GM18867 (cell line): ENCODE data around the gene ALDH1A1.
"Not testable (repeated sequence)": the region's sequence is repeated elsewhere in the genome, so short reads cannot be mapped to it uniquely, and the experiment has no call there.

Source experiments
- ATAC-seq: cut with Tn5 transposase; IDR thresholded peaks from one replicate; pipeline ENCODE4 v1.9.1; 2021; ENCODE audit warnings: mild to moderate bottlenecking, moderate library complexity; ENCODE audit not compliant: unreplicated experiment

The ALDH1A1 gene

DNA sequence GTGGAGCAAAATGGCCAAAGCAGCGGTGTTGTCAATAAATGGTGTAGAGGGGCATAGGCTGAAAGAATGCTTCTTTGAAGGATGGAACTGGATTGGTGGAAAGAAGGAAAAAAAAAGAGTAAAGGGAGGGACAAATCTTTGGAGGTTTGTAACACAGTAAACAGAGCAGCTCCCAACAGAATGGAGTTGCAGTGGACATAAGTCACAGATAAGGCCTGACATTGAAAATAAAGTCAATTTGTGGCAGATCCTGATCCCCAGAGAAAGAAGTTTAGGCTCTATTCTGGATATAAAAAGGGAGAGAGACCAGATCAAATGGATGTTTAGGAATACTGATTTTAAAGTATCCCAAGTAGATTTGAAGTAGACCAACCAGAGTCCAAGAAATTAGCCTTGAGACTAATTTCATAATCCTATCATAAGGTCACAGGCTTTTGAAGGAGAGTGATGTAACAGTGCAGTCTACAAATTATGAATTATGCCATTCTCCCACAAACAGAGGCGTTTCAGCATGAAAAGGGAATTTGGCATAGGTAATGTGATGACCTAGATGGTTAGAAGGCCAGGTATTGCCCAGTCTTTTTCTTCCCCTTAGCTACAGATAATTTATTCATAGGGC lies 8.9 kb downstream of the ALDH1A1 start:
- ATAC-seq = no peak

DNA sequence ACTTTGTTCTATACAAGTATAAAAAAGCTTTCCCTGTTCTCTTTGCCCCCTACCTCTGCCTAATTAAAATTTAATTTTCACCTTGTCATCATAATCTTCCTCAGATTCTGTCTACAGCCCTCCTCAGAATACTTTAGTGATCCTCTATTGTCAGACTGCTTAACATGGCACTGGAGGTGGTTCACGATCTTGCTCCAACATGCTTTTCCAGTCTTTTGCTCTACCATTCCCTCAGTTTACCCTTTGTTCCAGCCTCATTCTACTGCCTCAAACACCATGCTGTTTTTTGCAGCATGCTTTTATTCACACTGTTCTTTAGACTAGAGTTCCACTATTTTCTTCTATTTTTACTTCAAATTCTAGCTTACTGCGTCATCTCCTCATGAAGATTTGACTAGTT lies 10.4 kb downstream of the ALDH1A1 start:
- no peak for ATAC-seq

- not testable (repeated sequence) for ATAC-seq
Measured at GRCh38 chr9:72939581-72939980, 13.3 kb downstream of the ALDH1A1 start.

GRCh38 chr9:72937545-72937944 lies 15.3 kb downstream of the ALDH1A1 start:
- ATAC-seq = no peak

- ATAC-seq = no peak
Measured at GRCh38 chr9:72936679-72937078, 16.2 kb downstream of the ALDH1A1 start.

- no peak for ATAC-seq
Measured at GRCh38 chr9:72936266-72936665, 16.6 kb downstream of the ALDH1A1 start.

- ATAC-seq = no peak
Measured at GRCh38 chr9:72935595-72935994, 17.3 kb downstream of the ALDH1A1 start.

DNA sequence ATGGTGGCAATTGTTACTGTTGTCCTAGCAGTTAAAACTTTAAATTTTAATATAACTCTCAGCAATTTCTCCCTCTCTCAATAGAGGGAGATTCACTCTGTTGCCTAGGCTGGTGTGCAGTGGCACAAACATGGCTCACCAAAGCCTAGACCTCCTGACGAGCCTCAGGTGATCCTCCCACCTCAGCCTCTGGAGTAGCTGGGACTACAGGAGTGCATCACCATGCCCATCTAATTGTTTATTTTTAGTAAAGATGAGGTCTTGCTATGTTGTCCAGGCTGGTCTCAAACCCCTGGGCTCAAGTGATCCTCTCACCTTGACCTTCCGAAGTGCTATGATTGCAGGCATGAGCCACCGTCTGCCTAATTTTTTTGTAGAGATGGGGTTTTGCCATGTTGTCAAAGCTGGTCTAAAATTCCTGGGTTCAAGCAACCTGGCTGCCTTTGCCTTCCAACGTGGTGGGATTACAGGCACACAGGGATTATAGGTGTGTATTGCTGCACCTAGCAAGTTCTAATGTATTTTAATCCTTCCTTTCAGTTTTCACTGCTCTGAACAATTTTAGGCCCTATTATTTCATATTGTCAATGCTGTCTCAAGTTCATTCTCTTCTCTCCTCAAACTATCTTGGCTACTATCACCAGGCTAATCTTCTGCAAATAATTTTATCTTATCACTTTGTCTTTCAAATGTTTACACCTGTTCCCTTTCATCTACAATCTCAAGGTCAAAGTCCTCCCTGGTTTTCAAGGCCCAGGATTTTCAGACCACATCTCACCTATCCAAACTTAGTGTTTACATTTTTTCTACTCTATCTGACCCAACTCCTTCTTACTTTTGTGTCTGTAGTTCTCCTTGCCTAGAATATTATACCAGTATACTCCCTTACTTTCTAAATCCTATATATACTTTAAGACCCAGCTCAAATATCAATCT lies 18.9 kb downstream of the ALDH1A1 start:
- no peak for ATAC-seq

DNA sequence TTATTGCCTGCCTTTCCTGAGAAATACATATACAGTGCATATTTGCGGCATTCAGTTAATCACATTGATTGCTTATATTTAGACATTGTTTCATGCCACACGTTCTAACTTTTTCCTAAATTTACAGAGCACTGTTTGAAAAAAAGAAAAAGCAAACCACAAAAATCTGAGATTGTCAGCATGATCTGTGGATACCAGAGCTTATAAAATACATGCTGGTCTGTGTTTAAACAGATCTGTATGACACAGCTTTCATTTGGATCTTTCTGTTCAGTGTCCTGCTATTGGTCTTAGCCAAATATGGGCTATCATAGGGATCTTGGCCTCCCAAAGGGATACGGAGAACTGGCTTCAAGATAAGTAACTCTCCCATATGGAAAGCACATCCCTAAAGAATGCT lies 20.2 kb downstream of the ALDH1A1 start:
- ATAC-seq = no peak

DNA sequence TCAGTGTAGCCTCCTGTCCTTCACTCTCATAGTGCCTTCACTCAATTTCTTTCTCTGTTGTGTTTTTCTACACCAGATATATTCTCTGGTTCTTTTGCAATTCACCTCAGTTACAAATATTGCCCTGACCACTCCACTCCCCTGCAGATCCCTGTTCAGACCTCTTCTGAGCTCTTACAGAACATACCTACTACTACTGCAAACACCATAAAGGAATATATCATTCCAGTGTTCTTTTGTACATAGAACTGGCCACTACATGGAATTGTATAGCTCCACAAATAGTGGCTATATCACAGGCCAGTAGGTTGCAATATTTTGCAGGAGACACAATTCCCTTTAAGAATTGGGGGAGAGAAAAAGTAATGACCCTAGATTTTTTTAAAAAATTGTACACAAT lies 21.0 kb downstream of the ALDH1A1 start:
- ATAC-seq = no peak

GRCh38 chr9:72931437-72931836 lies 21.4 kb downstream of the ALDH1A1 start:
- ATAC-seq = no peak

DNA sequence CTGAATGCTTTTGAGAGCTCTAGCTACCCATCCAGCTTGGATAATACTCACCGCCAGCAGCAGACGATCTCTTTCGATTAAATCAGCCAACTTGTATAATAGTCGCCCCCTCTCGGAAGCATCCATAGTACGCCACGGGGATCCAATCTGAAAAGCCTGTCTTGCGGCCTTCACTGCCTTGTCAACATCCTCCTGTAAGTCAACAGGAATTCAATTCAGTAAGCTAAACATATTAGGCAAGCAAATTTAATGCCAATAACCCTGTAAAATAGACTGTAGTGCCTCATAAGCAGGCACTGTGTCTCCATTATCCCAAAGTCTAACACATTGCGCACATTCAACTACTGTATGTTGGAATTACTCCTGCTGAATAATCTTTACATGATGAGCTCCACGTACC lies 22.0 kb downstream of the ALDH1A1 start:
- ATAC-seq = no peak

- no peak for ATAC-seq
Measured at GRCh38 chr9:72929542-72929941, 23.3 kb downstream of the ALDH1A1 start.

GRCh38 chr9:72928042-72928507 lies 24.8 kb downstream of the ALDH1A1 start:
- no peak for ATAC-seq

- ATAC-seq = no peak
Measured at GRCh38 chr9:72926506-72926905, 26.3 kb downstream of the ALDH1A1 start.

GRCh38 chr9:72925891-72926290 lies 27.0 kb downstream of the ALDH1A1 start:
- no peak for ATAC-seq

DNA sequence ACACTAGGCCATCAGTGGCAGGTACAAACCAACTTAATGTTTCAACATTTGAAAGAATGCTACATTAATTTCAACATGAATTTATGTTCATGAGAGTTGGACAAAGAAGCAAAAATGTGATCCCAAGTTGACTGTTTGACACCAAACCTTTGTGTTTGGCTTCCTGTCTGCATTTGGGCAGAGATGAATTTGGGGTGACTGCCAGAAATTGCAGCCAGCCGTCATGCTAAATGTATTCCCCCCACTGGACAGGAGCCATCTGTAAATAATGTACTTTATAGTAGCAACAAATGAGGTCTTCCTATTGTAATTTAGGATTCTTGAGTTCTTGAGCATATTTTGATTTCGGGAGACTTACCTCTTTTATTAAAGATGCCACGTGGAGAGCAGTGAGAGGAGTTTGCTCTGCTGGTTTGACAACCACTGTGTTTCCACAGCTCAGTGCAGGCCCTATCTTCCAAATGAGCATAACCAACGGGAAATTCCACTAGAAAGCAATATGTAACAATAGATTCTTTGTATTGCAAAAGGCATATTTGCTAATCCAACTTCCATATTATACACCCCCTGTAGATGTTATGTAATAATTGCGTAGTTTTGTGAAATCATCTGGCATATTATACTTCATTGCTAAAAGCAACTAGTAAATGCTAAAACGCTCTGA lies 27.6 kb downstream of the ALDH1A1 start:
- no peak for ATAC-seq

DNA sequence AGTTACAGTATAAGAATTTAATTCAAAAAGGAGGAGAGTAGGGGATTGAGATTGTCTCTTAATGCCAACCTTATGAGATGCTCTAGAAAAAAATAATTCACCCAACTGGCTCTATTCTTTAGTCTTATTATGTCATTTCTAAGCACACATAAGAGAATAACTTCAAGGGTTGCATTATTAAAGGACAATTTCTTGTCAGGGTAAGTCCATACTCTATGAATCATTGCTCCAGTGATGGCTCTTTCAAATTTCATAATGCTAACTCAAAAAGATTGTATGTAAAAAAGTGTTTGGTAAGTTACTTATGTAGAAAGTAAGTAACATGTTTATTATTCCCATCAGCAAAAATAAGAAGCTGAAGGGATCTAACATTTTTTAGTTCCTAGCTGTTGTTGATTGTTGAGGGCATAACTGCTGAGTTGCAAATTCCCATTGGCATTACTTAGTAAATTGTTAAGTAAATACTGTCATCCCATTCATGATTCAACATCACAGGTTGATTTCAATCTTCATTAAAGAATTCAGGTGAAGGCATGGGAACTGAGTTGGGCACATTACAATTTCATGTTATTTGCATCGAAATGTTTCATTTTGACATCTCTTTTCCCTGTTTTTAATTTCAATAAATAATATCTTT lies 28.6 kb downstream of the ALDH1A1 start:
- no peak for ATAC-seq

DNA sequence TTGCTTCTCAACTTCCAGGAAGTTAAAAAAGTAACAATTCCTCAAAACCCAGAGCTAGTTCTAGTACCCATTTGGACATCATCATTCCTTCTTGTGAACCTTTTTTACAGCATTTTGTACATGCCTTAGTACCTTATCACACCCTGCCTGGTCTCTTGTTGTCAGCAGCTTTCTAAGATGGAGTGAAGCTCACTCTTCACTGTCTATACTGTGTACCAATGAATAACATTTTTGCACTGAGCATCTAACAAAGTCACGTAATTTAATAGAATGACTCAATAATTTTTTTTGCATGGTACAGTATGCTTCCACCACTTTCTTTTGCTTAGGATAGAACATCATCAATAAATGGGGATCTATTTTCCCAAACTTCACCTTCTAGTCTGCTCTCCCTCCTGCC lies 29.8 kb downstream of the ALDH1A1 start:
- ATAC-seq = no peak

- no peak for ATAC-seq
Measured at GRCh38 chr9:72921888-72922654, 30.8 kb downstream of the ALDH1A1 start.
